Posterior cingulate gyrus (tissue), 11 donors: ENCODE data around the gene RNF130.
"Not testable (repeated sequence)": the region's sequence is repeated elsewhere in the genome, so short reads cannot be mapped to it uniquely, and the experiment has no call there.

Source experiments
- DNase-seq, 10 donors: peaks; one replicate each; pipeline versions ENCODE4 v3.0.0 to v3.0.0-alpha.2; 2020 to 2021; ENCODE audit warnings: mixed read lengths in 3 of 10
- intact Hi-C: fragments of 100-400 bp; cut with DNase I; formaldehyde crosslinking; loops from one replicate; pipeline ENCODE4 v1.15.1; 2023

Gene RNF130

DNA sequence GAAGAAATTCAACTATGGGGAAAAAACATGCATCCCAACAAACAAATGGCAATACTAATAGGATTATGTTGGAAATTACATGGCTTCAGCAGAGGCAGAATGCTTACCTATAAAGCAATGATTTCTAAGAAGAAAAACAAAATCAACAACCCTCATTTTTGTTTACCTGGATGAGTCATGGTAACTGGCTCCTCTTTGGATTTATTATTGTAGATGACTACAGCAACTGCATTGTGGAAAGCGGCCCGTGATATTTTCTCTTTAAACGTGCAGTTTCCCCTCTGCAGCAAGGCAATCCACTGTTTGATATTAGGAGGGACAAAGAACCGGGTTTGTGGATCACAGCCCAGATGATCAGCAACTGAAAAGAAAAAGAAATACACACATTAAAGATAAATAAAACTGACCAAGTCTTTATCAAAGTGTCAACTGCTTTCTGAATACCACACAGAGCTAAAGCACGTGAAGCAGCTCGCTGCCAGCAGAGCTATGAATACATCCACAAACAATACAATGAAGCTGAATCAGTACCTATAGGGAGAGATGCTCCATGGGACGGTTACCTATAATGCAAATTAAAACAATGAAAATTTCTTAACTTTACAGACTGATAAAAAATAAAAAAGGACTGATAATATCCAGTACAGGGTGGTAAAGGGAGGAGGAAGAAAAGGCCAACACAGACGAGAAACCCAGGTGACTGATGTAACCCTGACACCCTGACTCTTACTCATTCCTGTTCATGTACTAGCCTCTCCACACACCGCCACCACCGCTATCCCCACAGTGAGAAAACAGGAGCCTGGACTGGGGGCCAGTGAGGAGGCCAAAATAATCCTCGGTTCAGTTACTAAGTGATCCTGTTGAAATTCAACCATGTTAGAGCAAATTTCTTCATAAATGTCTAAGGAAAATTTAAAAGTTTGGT lies 31.0 kb downstream of the RNF130 start:
- intact Hi-C loops, result no loop called here
- no peak for DNase-seq

DNA sequence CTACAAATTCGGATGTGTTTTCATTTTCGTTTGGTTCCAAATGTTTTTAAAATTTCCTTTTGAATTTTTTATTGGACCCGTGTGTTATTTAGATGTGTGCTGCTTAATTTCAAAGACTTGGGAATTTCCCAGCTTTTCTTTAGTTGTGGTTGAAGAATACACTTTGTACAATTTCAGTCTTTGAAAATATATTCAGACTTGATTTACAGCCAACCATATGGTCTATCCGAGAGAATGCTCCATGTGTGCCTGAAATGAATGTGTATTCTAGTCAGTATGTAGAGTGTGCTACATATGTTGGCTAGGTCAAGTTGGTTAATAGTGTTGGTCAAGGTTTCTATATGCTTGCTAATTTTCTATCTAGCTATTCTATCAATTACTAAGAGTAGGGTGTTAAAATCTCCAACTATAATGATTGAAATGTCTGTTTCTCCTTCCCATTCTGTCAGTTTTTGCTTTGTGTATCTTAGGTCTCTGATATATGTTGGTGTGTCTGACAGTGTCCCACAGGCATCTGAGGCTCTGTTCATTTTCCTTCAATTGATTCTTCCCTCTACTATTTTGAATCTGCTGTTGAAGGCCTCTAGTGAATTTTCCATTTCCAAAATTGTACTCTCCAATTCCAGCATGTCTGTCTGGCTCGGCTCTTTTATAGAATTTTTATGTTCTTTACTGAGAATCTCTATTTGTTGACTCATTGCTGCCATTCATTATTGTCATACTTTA lies 36.2 kb downstream of the RNF130 start:
- intact Hi-C loops, result no loop called here
- DNase-seq, result no peak

DNA sequence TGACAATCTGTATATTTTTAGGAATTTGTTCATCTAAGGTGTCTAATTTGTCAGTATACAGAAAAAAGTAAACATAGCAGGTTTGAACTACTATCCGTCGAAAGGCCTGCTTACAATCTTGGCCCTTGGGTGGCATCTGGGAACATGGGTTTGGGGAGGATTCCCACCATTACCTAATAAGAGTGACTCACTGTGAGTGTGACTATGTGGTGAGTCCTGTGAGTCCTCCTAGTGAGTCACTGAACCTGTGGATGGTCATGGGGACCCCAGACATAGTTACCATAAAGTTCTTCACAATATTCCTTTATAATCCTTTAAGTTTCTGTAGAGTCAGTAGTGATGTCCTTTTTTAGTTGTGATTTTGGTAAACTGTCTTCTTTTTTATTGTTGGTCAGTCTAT lies 37.0 kb downstream of the RNF130 start:
- intact Hi-C loops, result no loop called here
- no peak for DNase-seq

DNA sequence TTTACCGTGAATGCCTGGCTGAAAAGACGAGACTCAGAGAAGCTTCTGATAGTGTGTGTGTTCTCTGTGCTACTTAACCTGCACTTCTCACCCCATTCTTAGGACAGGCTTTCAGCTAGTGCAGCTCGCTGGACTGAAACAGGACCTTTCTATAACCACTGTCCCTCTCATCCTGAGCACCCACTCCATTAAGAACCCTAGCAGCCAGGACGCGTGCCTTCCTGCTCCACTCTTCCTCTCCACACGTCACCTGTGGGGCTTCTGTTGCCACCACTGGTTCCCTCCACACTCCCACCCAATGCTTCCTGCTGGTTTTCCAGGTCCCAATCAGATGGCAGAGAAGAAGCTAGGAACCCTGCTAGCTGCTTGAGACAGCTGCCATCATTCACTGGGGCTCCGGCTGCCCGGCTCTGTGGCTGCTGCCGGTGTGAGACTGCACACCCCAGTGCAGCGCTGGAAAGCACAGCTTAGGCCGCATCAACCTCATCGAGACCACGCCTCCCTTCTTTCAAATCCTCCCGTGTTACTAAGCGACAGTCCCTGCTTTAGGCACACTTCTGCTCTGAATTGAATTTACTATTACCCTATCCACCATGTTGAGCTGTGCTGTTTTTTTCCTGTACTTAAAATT lies 44.0 kb downstream of the RNF130 start:
- intact Hi-C loops, result no loop called here
- DNase-seq, result peak in 3 of 10 donors; percentile 22 to 90 (median 40)

DNA sequence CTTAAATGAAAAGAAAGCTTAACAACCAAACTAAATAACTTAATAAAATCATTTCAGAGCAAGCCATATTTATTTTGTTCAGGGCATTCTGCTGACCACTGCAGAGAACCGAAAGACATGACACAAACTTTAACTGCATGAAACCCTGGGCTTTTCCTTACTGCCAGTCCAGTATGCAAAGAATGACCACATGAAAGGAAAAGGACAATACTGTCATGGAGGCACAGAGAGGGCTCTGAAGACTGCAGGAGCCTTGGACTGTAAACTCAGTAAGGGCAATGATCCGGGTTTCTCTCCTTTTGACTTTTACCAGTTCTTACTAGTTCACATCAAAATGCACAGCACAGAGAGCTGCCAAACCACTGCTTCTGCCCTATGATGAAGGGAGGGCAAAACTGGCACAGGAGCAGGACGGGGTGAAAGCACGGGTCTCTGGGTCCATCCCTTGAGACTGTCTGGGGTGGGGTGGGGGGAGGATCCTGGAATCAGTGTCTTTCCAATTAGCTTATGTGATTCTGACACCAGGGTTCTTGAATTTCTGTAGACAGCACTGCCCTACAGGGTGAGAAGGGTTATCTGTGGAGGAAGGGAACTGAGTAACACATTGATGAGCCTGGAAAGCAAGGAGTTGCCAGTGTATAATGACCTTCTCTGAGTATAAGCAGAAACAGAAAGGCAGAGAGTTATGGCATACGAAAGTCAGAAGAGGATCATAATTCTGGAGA lies 44.7 kb downstream of the RNF130 start:
- no peak for DNase-seq
- intact Hi-C loops, result no loop called here

DNA sequence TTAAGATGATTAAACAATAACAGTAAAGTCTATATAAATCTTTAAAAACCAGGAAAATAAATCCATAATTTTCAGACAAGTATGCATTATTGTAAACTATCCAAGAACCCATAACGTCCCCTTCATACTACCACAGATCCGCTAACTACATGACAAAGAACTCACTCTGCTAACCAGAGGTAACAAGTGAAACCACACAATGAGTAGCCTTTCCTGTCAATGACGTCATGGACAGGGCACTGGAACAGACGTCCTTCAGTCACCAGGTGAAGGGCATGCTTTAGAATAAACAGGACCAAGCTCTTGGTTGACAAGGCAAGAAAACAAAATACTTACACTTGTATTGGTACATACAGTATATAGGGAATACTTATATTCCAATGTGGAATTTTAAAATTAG lies 45.2 kb downstream of the RNF130 start:
- intact Hi-C loops, result no loop called here

DNA sequence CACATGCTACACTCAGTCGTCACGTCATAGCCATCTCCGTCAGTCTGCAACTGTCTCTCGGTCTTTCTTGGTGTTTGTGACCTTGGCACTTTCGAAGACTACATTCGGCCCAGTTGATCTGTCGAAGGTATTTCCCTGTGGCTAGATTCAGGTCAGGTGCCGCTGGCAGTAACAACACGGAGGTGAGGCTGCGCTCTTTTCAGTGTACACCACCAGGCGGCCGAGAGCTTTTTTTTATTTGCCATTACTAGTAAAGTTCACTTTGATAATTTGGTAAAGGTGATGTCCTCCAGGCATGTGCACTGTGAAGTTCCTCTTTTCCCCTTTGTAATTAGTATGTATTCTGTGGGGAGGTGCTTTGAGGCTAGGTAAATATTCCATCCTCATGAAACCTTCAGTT lies 49.7 kb downstream of the RNF130 start:
- DNase-seq, result no peak
- intact Hi-C loops, result no loop called here

More for the DNA sequence above, 45.2 kb downstream of the RNF130 start:
- no peak for DNase-seq

DNA sequence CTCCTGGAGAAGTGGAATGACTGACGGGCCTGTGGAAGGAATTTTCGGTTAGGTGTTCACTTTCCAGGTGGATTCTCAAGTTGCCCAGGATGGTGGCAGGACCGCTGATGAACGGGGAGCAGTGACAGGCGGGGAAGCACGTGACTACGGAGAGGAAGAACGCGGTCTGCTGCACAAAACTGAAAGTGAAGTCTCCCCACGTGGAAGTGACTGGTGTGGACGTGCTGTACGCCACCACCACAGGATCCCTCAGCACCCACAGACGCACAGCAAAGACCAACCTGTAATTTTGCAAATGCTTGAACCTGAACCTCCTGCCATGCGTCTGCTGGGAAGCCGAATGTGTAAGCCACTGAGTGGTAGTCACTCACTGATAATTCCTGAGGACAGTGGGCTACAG lies 51.4 kb downstream of the RNF130 start:
- no peak for DNase-seq
- intact Hi-C loops, result no loop called here

DNA sequence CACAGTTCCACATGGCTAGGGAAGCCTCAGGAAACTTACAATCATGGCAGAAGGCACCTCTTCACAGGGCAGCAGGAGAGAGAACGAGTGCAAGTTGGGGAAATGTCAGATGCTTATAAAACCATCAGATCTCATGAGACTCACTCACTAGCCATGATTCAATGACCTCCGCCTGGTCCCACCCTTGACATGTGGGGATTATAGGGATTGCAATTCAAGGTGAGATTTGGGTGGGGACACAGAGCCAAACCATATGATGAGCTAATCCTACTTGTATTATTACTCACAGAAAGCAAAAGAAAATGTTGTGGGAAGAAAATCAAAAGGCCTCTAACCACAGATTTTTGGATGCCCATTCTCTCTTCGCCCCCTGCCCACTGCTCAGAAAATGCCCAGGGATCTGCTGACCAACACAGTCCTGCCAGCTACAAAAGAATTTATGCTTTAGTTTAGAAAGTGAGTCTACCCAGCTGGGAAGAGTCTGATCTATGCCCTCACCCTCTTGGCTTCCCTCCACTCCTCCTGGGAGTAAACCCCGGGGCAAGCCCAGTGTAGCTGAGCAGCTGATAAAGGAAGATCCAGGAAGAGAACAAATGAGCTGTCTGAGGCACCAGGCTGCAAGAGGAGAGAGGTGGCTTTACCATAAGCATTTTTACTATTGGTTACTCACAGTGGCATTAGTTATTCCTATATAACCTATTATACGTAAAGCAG lies 53.1 kb downstream of the RNF130 start:
- no peak for DNase-seq
- intact Hi-C loops, result no loop called here

DNA sequence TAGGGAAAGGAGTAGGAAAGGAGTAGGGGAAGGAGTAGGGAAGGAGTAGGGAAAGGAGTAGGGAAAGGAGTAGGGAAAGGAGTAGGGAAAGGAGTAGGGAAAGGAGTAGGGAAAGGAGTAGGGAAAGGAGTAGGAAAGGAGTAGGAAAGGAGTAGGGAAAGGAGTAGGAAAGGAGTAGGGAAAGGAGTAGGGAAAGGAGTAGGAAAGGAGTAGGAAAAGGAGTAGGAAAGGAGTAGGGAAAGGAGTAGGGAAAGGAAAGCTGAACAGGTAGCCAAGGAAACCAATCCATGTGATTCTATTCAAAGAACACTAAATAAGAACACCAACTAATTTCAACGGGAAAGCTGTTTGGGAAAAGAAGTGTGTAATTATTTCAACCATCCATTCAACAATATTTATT lies 56.0 kb downstream of the RNF130 start:
- intact Hi-C loops, DNase-seq: not testable (repeated sequence)

DNA sequence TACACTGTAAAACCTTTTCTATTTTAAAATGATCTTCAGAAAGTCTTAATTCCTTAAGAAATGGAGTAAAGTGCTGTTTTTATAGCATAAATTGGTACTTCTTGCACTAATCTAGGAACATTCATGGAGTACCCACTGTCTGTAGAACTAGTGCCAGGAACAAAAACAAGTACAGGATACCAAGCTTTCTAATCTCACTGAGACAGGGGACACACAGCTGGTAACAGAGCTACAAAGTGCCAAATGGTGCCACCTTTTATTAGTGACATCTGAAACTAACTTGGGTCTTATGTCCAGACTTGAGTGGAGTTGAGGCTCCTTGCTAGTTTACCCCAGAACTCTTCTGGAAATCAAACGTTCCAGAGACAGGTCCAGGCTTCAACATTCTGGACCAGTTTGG lies 57.9 kb downstream of the RNF130 start:
- intact Hi-C loops, result no loop called here
- DNase-seq, result no peak

DNA sequence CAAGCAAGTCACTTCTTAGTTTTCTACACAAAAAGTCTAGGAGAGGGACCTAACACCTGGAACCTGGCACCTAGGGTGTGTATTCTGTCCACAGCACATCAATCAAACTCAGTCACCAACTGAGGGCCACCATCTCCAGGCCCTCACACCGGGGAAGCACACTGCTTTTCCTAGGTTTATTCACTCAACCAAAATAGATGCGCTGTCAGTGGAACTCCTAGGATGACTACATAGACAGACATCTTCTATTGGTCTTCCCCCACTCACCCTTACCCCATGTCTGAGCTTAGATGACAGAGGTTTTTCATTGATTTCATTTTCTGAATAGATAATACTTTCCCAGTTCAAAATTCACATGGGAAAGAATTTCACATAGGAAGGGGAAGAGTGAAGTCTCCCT lies 59.2 kb downstream of the RNF130 start:
- intact Hi-C loops, result no loop called here
- DNase-seq, result no peak

DNA sequence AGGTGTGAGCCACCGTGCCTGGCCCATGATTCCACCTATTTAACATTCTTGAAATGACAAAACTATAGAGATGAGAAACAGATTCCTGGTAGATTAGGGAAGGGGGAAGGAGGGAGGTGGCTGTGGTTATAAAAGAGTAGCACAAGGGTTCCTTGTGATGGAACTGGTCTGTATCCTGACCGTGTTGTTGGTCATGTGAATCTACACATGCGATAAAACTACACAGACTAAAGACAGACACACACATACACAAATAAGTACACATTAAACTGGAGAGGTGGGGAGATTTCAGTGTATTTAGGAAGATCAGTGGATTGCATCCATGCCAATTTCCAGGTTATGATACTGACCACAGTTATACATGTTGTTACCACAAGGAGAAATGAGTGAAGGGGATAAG lies 60.9 kb downstream of the RNF130 start:
- intact Hi-C loops, result no loop called here
- DNase-seq, result no peak

DNA sequence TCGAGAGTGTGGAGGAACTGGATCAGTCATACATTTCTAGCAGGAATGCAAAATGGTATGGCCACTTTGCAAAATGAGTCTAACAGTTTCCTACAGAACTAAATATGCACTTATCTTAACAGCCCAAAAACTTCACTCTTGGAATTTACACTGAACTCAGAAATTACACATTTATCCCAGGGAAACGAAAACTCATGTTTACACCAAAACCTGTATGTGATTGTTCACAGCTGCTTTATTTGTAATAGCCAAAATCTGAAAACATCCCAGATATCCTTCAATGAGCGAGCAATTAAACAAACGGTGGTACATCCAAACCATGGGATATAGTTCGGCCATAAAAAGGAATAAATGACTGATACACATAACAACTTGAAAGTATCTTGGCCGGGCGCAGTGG lies 62.0 kb downstream of the RNF130 start:
- intact Hi-C loops, result no loop called here
- DNase-seq, result peak in 1 of 10 donors; percentile 3

DNA sequence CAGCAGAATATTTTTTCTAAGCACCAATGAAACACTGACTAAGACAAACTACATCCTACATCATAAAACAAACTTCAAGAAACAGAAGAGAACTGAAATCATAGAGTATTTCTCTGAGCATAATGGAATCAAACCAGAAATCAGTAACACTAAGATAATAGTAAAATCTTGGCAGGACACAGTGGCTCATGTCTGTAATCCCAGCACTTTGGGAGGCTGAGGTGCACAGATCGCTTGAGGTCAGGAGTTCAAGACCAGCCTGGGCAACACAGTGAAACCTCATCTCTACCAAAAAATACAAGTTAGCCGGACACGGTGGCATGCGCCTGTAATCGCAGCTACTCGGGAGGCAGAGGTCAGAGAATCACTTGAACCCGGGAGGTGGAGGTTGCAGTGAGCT lies 63.1 kb downstream of the RNF130 start:
- DNase-seq, result peak in 1 of 10 donors; percentile 52
- intact Hi-C loops, result no loop called here

DNA sequence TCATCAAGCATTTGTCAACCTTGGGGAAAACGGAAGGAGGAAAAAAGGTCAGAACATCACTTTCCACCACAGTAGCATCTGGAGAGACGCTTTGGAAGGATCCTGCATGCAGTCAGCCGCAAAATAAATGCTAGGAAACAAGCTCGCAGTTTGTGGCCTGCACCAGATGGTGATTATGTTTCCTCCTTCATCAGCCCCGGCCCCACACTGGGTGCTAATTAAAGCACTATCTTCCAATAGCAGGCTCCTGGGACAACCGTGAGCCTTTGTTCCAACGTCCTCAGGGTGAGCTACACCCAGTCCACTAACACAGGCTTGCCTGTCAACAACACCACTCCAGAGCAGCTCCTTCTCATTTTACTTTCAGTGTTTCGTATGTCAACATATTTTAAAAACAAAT lies 64.0 kb downstream of the RNF130 start:
- intact Hi-C loops, result no loop called here
- peak in 5 of 10 donors; percentile 17 to 56 (median 23) for DNase-seq

DNA sequence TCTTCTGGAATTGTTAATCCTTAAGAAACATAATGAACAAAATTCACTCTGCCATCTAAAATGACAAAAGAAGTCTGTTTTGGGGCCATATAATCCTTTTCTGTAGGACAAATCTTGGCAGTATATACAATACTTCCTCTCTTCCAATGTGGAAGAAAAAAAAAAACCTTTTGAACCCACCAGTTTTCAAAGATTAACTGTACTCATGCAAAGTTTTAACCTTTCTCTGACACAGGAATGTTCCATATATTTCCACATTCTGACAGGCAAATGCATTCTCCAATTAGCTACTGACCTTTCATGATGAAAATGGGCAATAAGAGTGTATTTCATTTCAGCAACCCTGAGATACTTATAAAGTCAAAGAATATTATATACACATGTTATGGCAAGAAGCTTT lies 65.4 kb downstream of the RNF130 start:
- intact Hi-C loops, result no loop called here
- no peak for DNase-seq

DNA sequence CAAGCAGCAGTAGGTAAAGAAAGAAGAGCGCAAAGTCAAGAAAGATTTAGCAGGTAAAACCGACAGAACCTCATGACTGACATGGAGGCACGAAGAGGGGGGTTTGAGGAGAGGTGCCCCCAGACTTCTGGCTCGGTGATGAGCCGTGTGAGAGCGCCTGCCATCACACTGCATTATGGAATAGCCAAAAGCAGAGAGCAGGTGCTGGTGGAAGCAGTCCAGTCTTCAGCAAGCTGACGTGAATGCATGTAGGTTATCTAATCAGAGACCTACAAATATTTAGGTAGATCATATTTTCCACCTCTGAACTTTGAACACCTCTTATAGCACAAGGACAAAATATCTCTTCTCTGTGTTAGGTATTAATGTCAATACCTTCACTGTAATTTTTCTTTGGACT lies 68.4 kb downstream of the RNF130 start:
- DNase-seq, result no peak
- intact Hi-C loops, result no loop called here

DNA sequence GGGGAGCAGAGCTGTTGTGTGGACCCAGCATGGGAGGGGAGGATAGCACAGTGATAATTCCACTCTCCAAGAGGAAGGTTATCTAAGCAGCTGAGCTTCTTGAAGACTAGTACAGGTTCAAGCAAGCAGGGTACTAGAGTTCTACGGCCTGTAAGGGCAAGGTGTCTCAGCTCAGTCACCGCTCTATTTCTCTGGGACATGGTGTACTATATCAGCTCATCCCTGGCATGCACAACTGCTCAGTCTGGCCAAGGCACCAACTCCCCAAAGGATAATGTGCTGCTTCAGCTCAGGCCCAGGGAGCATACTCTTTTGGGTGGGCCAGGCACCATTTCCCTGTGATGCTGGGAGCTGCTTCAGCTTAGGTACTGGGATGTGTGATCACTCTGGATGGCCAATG lies 69.8 kb downstream of the RNF130 start:
- intact Hi-C loops, result no loop called here
- no peak for DNase-seq

DNA sequence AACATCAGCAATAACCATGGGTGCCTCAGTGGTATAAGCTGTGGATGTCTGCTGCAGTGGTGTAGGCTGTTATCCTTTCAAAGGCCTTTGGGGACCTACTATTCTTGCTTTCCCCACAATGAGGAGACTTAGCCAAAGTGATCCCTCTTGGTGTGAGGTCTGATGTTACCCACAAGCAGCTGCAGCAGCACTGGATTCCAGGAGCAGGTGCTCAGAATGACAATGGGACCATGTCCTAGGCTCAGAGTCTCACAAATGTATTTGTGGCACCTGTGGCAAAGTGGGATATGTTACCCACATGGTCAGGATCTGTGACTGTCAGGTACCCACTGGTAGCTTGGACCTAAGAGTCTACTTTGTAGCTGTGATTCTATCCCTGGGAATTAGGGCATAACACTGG lies 70.4 kb downstream of the RNF130 start:
- DNase-seq, result no peak
- intact Hi-C loops, result no loop called here
